HG03095 (cell line): ENCODE data around the gene UGDH.

Source experiments
- ATAC-seq: cut with Tn5 transposase; IDR thresholded peaks from one replicate; pipeline ENCODE4 v1.9.1; 2021; ENCODE audit warnings: moderate library complexity; ENCODE audit not compliant: unreplicated experiment

The UGDH gene

GRCh38 chr4:39456946-39457763 lies 70.1 kb downstream of the UGDH start:
- ATAC-seq, result no peak

GRCh38 chr4:39455486-39455885 lies 71.8 kb downstream of the UGDH start:
- no peak for ATAC-seq

- ATAC-seq, result no peak
Observed at GRCh38 chr4:39453738-39454137, 73.5 kb downstream of the UGDH start.

GRCh38 chr4:39452860-39453587 lies 74.2 kb downstream of the UGDH start:
- ATAC-seq, result no peak

- no peak for ATAC-seq
Observed at GRCh38 chr4:39452153-39452859, 74.9 kb downstream of the UGDH start.

- no peak for ATAC-seq
Observed at GRCh38 chr4:39451423-39452023, 75.7 kb downstream of the UGDH start.

- no peak for ATAC-seq
Observed at GRCh38 chr4:39450618-39451017, 76.6 kb downstream of the UGDH start.
